Heart left ventricle (tissue), 16 donors: ENCODE data around the gene KCNQ1OT1. TPM values are rescaled to one million over a fixed set of nuclear protein-coding genes. Genes with fewer than 3 reads are reported as not detected.

Experiments used
- ATAC-seq, 4 donors: fragments of 200-7000 bp; cut with Tn5 transposase; one replicate each; pipeline ENCODE4 v1.9.1; 2020 to 2022; ENCODE audit warnings: moderate library complexity in 4 of 4, mild to moderate bottlenecking in 3 of 4, moderate number of reproducible peaks in 1 of 4
- DNase-seq, 5 donors: peaks; one replicate each; pipeline ENCODE4 v3.0.0-alpha.2; 2020
- H3K27ac ChIP-seq, 12 donors: fragments of 200-600 bp; sonication (generic) in 4 of 12; one replicate each; pipeline versions ENCODE4 v1.5.0 to v1.8.0; 2016 to 2022; ENCODE audit warnings: mild to moderate bottlenecking in 2 of 12
- H3K27me3 ChIP-seq, 9 donors: fragments of 200-600 bp; sonication (generic) in 2 of 9; one replicate each; pipeline versions ENCODE4 v1.5.1 to v1.8.0; 2016 to 2022; ENCODE audit warnings: mild to moderate bottlenecking in 3 of 9
- H3K36me3 ChIP-seq, 9 donors: fragments of 200-600 bp; sonication (generic) in 2 of 9; one replicate each; pipeline versions ENCODE4 v1.5.0 to v1.8.0; 2018 to 2022; ENCODE audit warnings: mild to moderate bottlenecking in 2 of 9
- H3K4me1 ChIP-seq, 12 donors: fragments of 200-600 bp; sonication (generic) in 4 of 12; one replicate each; pipeline versions ENCODE4 v1.5.0 to v1.8.0; 2016 to 2022; ENCODE audit warnings: mild to moderate bottlenecking in 3 of 12
- H3K4me3 ChIP-seq, 12 donors: fragments of 200-600 bp; sonication (generic) in 4 of 12; one replicate each; pipeline versions ENCODE4 v1.5.0 to v1.8.0; 2017 to 2022; ENCODE audit warnings: mild to moderate bottlenecking in 9 of 12, moderate library complexity in 4 of 12
- H3K9me3 ChIP-seq, 12 donors: fragments of 200-600 bp; sonication (generic) in 4 of 12; one replicate each; pipeline versions ENCODE4 v1.5.0 to v1.8.0; 2016 to 2022; ENCODE audit warnings: mild to moderate bottlenecking in 1 of 12
- CTCF ChIP-seq, 12 donors: fragments of 200-600 bp; sonication (generic) in 4 of 12; IDR thresholded peaks; one replicate each; pipeline versions ENCODE4 v1.5.0 to v1.8.0; 2018 to 2022; ENCODE audit warnings: antibody characterized with exemption in 12 of 12, mild to moderate bottlenecking in 5 of 12
- POLR2A ChIP-seq, 2 donors: fragments of 450-650 bp; IDR thresholded peaks; one replicate each; pipeline ENCODE4 v1.6.1; 2017; ENCODE audit warnings: antibody characterized with exemption in 2 of 2, mild to moderate bottlenecking in 2 of 2, moderate library complexity in 2 of 2
- WGBS, 4 donors: extraction: QIAGEN DNeasy Blood & Tissue Kit in 2 of 4; methylation state at CpG; one replicate each; pipeline versions ENCODE4 v1.1.5 to v1.1.7; 2013 to 2018; 5-methylcytosine and 5-hydroxymethylcytosine counted together
- intact Hi-C, 10 donors: fragments of 100-400 bp; cut with DNase I; formaldehyde crosslinking; loops; one replicate each; pipeline versions ENCODE4 v1.11.1 to v1.14.2; 2022
- polyA plus RNA-seq, 2 donors: library from polyadenylated mRNA; stranded (reverse); fragments of 200-250 nt; gene quantifications; one replicate each; pipeline ENCODE4 v1.2.3, GENCODE V29; 2013
- total RNA-seq, 9 donors: library from RNA; depleted of rRNA in 2 of 9; stranded (reverse); fragments of >200 nt in 2 of 9; fragmentation: NEBNext Ultra II Directional in 3 of 9; extraction: Animal tissue kit (Norgen Biotek cat#: 25700) in 3 of 9; gene quantifications; one replicate each; pipeline versions ENCODE4 v1.1.0 to v1.2.4, GENCODE V29; 2016 to 2023
- donor health status: ischemic (EF 13 %, LVEDD 7.1; RV severe dilation, severe dysfunction).
- donor health status: healthy with polysubstance abuse.
- donor health status: DM: no; HTN: yes; CAD: no.
- donor health status: DM: no; HTN: no; CAD: no.
- donor health status: ischemic (EF 25% LVEDD 6.9; RV normal size, moderate dysfunction).
- donor health status: ischemic (EF 25% LVEDD 5.7; RV mildly dilated, moderate dysfunction).
- donor health status: healthy.
- donor health status: DM: yes; HTN: yes; CAD: no.
- donor health status: ischemic (EF 35%, LVEDD 5.7; RV mildly dilated, moderate dysfunction).
- donor health status: nonischemic (EF 11% LVEDD 7.7; RV severe dilation, severe dysfunction).
- donor health status: DM: yes; HTN: yes; CAD: no.
- donor health status: PGD.
- donor health status: ischemic (EF 29% LVEDD 5.4; RV normal size, mild dysfunction).
- donor health status: nonischemic (EF 23%, LVEDD 6.1; RV moderate dilation, normal function).

KCNQ1OT1 gene
- total and polyA plus RNA-seq, 11 donors: 0.14 to 0.93 (median 0.40) TPM

- no peaks in the 10 kb centered on the region for H3K27me3 ChIP-seq
- H3K4me1 ChIP-seq: peaks cover 0 to 20% (median 3%) of the 10 kb centered on the region in 12 donors
- H3K27ac ChIP-seq: no peak overlapping the region
- ATAC-seq (no peak), DNase-seq (no peak)
- intact Hi-C loops: no loop called here
- no peak overlapping the region for H3K4me3 ChIP-seq
- TF ChIP-seq POLR2A (IDR thresholded peaks at IDR 0.05) (no peak), CTCF (IDR thresholded peaks at IDR 0.05) (no peak)
- H3K36me3 ChIP-seq: no peaks in the 10 kb centered on the region
- WGBS, 4 donors: 85 to 92% (median 91%) methylated on average over 27 of the region's 27 CpGs
- no peaks in the 10 kb centered on the region for H3K9me3 ChIP-seq
Observed at GRCh38 chr11:2721210-2721916, 21.6 kb upstream of the KCNQ1OT1 start.

- Histone ChIP-seq H3K36me3 (no peaks in the 10 kb centered on the region), H3K27me3 (no peaks in the 10 kb centered on the region), H3K9me3 (no peaks in the 10 kb centered on the region), H3K4me1 (peaks cover 0 to 14% (median 1%) of the 10 kb centered on the region in 12 donors), H3K27ac (no peak overlapping the region), H3K4me3 (no peak overlapping the region)
- ATAC-seq: no peak
- WGBS, 4 donors: 84 to 87% (median 86%) methylated on average over 15 to 17 of the region's 17 CpGs
- TF ChIP-seq POLR2A (IDR thresholded peaks at IDR 0.05) (no peak), CTCF (IDR thresholded peaks at IDR 0.05) (no peak)
- intact Hi-C loops: no loop called here
- peak in 1 of 5 donors; percentile 33 for DNase-seq
Observed at GRCh38 chr11:2719831-2720590, 20.2 kb upstream of the KCNQ1OT1 start.

- TF ChIP-seq POLR2A (IDR thresholded peaks at IDR 0.05): no peak
- TF ChIP-seq CTCF (IDR thresholded peaks at IDR 0.05): no peak
- intact Hi-C loops: no loop called here
- Histone ChIP-seq H3K9me3 (no peaks in the 10 kb centered on the region), H3K4me1 (peaks cover 0 to 10% (median 0%) of the 10 kb centered on the region in 12 donors), H3K27ac (no peak overlapping the region), H3K36me3 (no peaks in the 10 kb centered on the region), H3K4me3 (no peak overlapping the region), H3K27me3 (no peaks in the 10 kb centered on the region)
- 95 to 99% (median 97%) methylated on average over 6 to 11 of the region's 11 CpGs for WGBS, 4 donors
- peak in 1 of 5 donors; percentile 22 for DNase-seq
- ATAC-seq: no peak
Observed at GRCh38 chr11:2718817-2719438, 19.1 kb upstream of the KCNQ1OT1 start.
